Naive thymus-derived CD4-positive, alpha-beta T cell (primary cell): ENCODE measurements around the gene AP2A2. TPM values are rescaled to one million over a fixed set of nuclear protein-coding genes. Genes with fewer than 3 reads are reported as not detected.
A peak's percentile ranks its signal among the peaks of the same experiment; 100 is the strongest.

ENCODE experiments used
- ATAC-seq: fragments of 150-1000 bp; cut with Tn5 transposase; 2 replicates; pipeline ENCODE4 v1.10.0; 2021; ENCODE audit warnings: mild to moderate bottlenecking, moderate library complexity
- CTCF ChIA-PET: fragments of 350-600 bp; sonication (Branson Sonifier 250); formaldehyde crosslinking; loops from one replicate; lab custom pipeline; 2021; ENCODE audit warnings: antibody characterized with exemption; lab: Charles Lee
- POLR2A ChIA-PET: fragments of 350-600 bp; sonication (Branson Sonifier 250); formaldehyde crosslinking; loops from one replicate; lab custom pipeline; 2021; ENCODE audit warnings: antibody characterized with exemption, inconsistent platforms; lab: Charles Lee
- DNase-seq, 9 donors: peaks; one replicate each; pipeline versions ENCODE4 v3.0.0 to v3.0.0-alpha.2; 2020 to 2022; ENCODE audit warnings: mixed read lengths in 1 of 9
- H3K27ac ChIP-seq: one replicate; pipeline ENCODE4 v1.7.0; 2013; ENCODE audit warnings: mild to moderate bottlenecking, low read depth, low read length, moderate library complexity
- H3K27me3 ChIP-seq, 2 donors: one replicate each; pipeline ENCODE4 v1.7.0; 2013; ENCODE audit warnings: low read length in 2 of 2, mild to moderate bottlenecking in 2 of 2, moderate library complexity in 2 of 2; ENCODE audit not compliant: control insufficient read depth in 2 of 2, insufficient read depth in 2 of 2
- H3K36me3 ChIP-seq, 3 experiments: 1 replicate in 2 of 3; 2 replicates in 1 of 3; pipeline ENCODE4 v1.7.0; 2013; ENCODE audit warnings: low read length in 3 of 3, mild to moderate bottlenecking in 3 of 3, moderate library complexity in 1 of 3; ENCODE audit not compliant: insufficient read depth in 3 of 3, control insufficient read depth in 2 of 3
- H3K4me1 ChIP-seq, 2 donors: one replicate each; pipeline ENCODE4 v1.7.0; 2013; ENCODE audit warnings: low read length in 2 of 2, mild to moderate bottlenecking in 2 of 2, moderate library complexity in 1 of 2; ENCODE audit not compliant: control insufficient read depth in 2 of 2, insufficient read depth in 2 of 2
- H3K4me3 ChIP-seq: 2 replicates; pipeline ENCODE4 v1.7.0; 2013; ENCODE audit warnings: mild to moderate bottlenecking, low read length
- H3K9me3 ChIP-seq, 3 experiments: 1 replicate in 2 of 3; 2 replicates in 1 of 3; pipeline ENCODE4 v1.7.0; 2013; ENCODE audit warnings: low read length in 3 of 3; ENCODE audit not compliant: control insufficient read depth in 2 of 3
- H3K27ac Mint-ChIP-seq, 9 donors: one replicate each; pipeline ENCODE4 v1.8.0; 2020 to 2022; ENCODE audit warnings: mixed read lengths in 9 of 9, mild to moderate bottlenecking in 8 of 9, moderate library complexity in 5 of 9, inconsistent platforms in 2 of 9
- H3K27me3 Mint-ChIP-seq, 5 donors: one replicate each; pipeline ENCODE4 v1.8.0; 2021 to 2022; ENCODE audit warnings: mixed read lengths in 5 of 5, mild to moderate bottlenecking in 1 of 5
- H3K36me3 Mint-ChIP-seq, 5 donors: one replicate each; pipeline ENCODE4 v1.8.0; 2020 to 2022; ENCODE audit warnings: mixed read lengths in 5 of 5, mild to moderate bottlenecking in 3 of 5, inconsistent platforms in 1 of 5
- H3K4me1 Mint-ChIP-seq, 7 donors: one replicate each; pipeline ENCODE4 v1.8.0; 2020 to 2022; ENCODE audit warnings: mixed read lengths in 7 of 7, mild to moderate bottlenecking in 3 of 7, inconsistent platforms in 1 of 7
- H3K4me3 Mint-ChIP-seq, 10 donors: one replicate each; pipeline ENCODE4 v1.8.0; 2020 to 2022; ENCODE audit warnings: mild to moderate bottlenecking in 10 of 10, mixed read lengths in 10 of 10, moderate library complexity in 6 of 10, inconsistent platforms in 2 of 10
- H3K9me3 Mint-ChIP-seq, 11 donors: one replicate each; pipeline ENCODE4 v1.8.0; 2020 to 2022; ENCODE audit warnings: mixed read lengths in 11 of 11, mild to moderate bottlenecking in 4 of 11, inconsistent platforms in 1 of 11, moderate library complexity in 1 of 11
- intact Hi-C, 2 donors: fragments of 100-400 bp; cut with micrococcal nuclease; formaldehyde crosslinking; loops; one replicate each; pipeline ENCODE4 v1.15.1; 2023
- polyA plus RNA-seq, 2 donors: library from polyadenylated mRNA; unstranded; fragments of 300-500 nt; fragmentation: Illumina TruSeq; gene quantifications; one replicate each; pipeline ENCODE4 v1.2.3, GENCODE V29; 2021
- total RNA-seq, 6 experiments: library from RNA in 5 of 6; stranded (reverse) in 5 of 6; gene quantifications; 1 replicate in 5 of 6; 2 replicates in 1 of 6; pipeline ENCODE4 v1.2.3 and lab custom pipeline; 2021 to 2026

Gene AP2A2
- total and polyA plus RNA-seq, 7 experiments from 2014 or later: 8.7 to 93.3 (median 79.3) TPM

GRCh38 chr11:1025410-1026162 is 99.9 kb downstream of the AP2A2 start:
- H3K27me3 Mint-ChIP-seq: no peaks in the 10 kb centered on the region
- POLR2A ChIA-PET: no interaction called here
- H3K27ac Mint-ChIP-seq: no peak overlapping the region
- Histone ChIP-seq H3K9me3 (no peaks in the 10 kb centered on the region), H3K4me3 (no peak overlapping the region), H3K27me3 (no peaks in the 10 kb centered on the region), H3K27ac (no peak overlapping the region), H3K4me1 (no peaks in the 10 kb centered on the region), H3K36me3 (no peaks in the 10 kb centered on the region)
- CTCF ChIA-PET: no interaction called here
- intact Hi-C loops: no loop called here
- H3K36me3 Mint-ChIP-seq: peaks cover 0 to 8% (median 7%) of the 10 kb centered on the region in 5 donors
- DNase-seq: no peak
- H3K4me1 Mint-ChIP-seq: peaks cover 0 to 10% (median 0%) of the 10 kb centered on the region in 7 donors
- H3K4me3 Mint-ChIP-seq: no peak overlapping the region
- ATAC-seq: no peak
- H3K9me3 Mint-ChIP-seq: peaks cover 0 to 9% (median 0%) of the 10 kb centered on the region in 11 donors

- Histone ChIP-seq H3K4me1 (no peaks in the 10 kb centered on the region), H3K9me3 (no peaks in the 10 kb centered on the region), H3K36me3 (no peaks in the 10 kb centered on the region), H3K27ac (no peak overlapping the region), H3K27me3 (no peaks in the 10 kb centered on the region), H3K4me3 (no peak overlapping the region)
- ATAC-seq: no peak
- peaks cover 0 to 9% (median 0%) of the 10 kb centered on the region in 11 donors for H3K9me3 Mint-ChIP-seq
- ChIA-PET POLR2A (no interaction called here), CTCF (no interaction called here)
- H3K27me3 Mint-ChIP-seq: no peaks in the 10 kb centered on the region
- no peak overlapping the region for H3K4me3 Mint-ChIP-seq
- peaks cover 0 to 10% (median 0%) of the 10 kb centered on the region in 7 donors for H3K4me1 Mint-ChIP-seq
- no peak for DNase-seq
- no peak overlapping the region for H3K27ac Mint-ChIP-seq
- H3K36me3 Mint-ChIP-seq: peaks cover 0 to 8% (median 7%) of the 10 kb centered on the region in 5 donors
- intact Hi-C loops: no loop called here
Observed at GRCh38 chr11:1026163-1026450, 100.4 kb downstream of the AP2A2 start.

GRCh38 chr11:1026641-1027482 is 101.2 kb downstream of the AP2A2 start:
- Histone ChIP-seq H3K4me1 (no peaks in the 10 kb centered on the region), H3K9me3 (no peaks in the 10 kb centered on the region), H3K36me3 (no peaks in the 10 kb centered on the region), H3K4me3 (no peak overlapping the region), H3K27me3 (no peaks in the 10 kb centered on the region), H3K27ac (no peak overlapping the region)
- ChIA-PET POLR2A (no interaction called here), CTCF (no interaction called here)
- ATAC-seq: no peak
- Mint-ChIP-seq H3K27me3 (no peaks in the 10 kb centered on the region), H3K36me3 (peaks cover 0 to 8% (median 7%) of the 10 kb centered on the region in 5 donors), H3K4me1 (peaks cover 0 to 10% (median 0%) of the 10 kb centered on the region in 7 donors), H3K9me3 (peaks cover 0 to 9% (median 0%) of the 10 kb centered on the region in 11 donors), H3K4me3 (no peak overlapping the region), H3K27ac (no peak overlapping the region)
- intact Hi-C loops: no loop called here
- no peak for DNase-seq

- Histone ChIP-seq H3K9me3 (no peaks in the 10 kb centered on the region), H3K4me1 (no peaks in the 10 kb centered on the region), H3K36me3 (no peaks in the 10 kb centered on the region), H3K4me3 (no peak overlapping the region), H3K27me3 (no peaks in the 10 kb centered on the region), H3K27ac (no peak overlapping the region)
- DNase-seq (peak in 1 of 9 donors; percentile 0), ATAC-seq (no peak)
- ChIA-PET POLR2A (no interaction called here), CTCF (no interaction called here)
- peaks cover 0 to 6% (median 0%) of the 10 kb centered on the region in 7 donors for H3K4me1 Mint-ChIP-seq
- no peak overlapping the region for H3K27ac Mint-ChIP-seq
- H3K9me3 Mint-ChIP-seq: peaks cover 0 to 10% (median 0%) of the 10 kb centered on the region in 11 donors
- intact Hi-C loops: no loop called here
- H3K27me3 Mint-ChIP-seq: no peaks in the 10 kb centered on the region
- H3K36me3 Mint-ChIP-seq: peaks cover 0 to 7% (median 5%) of the 10 kb centered on the region in 5 donors
- H3K4me3 Mint-ChIP-seq: no peak overlapping the region
Observed at GRCh38 chr11:1027483-1028290, 102.0 kb downstream of the AP2A2 start.

GRCh38 chr11:1028291-1028540 is 102.5 kb downstream of the AP2A2 start:
- Mint-ChIP-seq H3K4me1 (peaks cover 0 to under 1% (median 0%) of the 10 kb centered on the region in 7 donors), H3K36me3 (peaks cover 0 to 2% (median under 1%) of the 10 kb centered on the region in 5 donors), H3K27ac (no peak overlapping the region), H3K9me3 (peaks cover 0 to 6% (median 0%) of the 10 kb centered on the region in 11 donors), H3K4me3 (no peak overlapping the region), H3K27me3 (no peaks in the 10 kb centered on the region)
- intact Hi-C loops: no loop called here
- Histone ChIP-seq H3K9me3 (no peaks in the 10 kb centered on the region), H3K4me1 (no peaks in the 10 kb centered on the region), H3K4me3 (no peak overlapping the region), H3K27ac (no peak overlapping the region), H3K36me3 (no peaks in the 10 kb centered on the region), H3K27me3 (no peaks in the 10 kb centered on the region)
- POLR2A ChIA-PET: no interaction called here
- CTCF ChIA-PET: no interaction called here
- DNase-seq (no peak), ATAC-seq (no peak)

GRCh38 chr11:1028616-1029015 is 102.9 kb downstream of the AP2A2 start:
- Mint-ChIP-seq H3K4me1 (no peaks in the 10 kb centered on the region), H3K36me3 (no peaks in the 10 kb centered on the region), H3K4me3 (no peak overlapping the region), H3K27ac (peak overlapping the region in 1 of 9 donors; percentile 82), H3K27me3 (no peaks in the 10 kb centered on the region), H3K9me3 (peaks cover 0 to 6% (median 0%) of the 10 kb centered on the region in 11 donors)
- Histone ChIP-seq H3K4me3 (no peak overlapping the region), H3K4me1 (no peaks in the 10 kb centered on the region), H3K9me3 (no peaks in the 10 kb centered on the region), H3K27me3 (no peaks in the 10 kb centered on the region), H3K36me3 (no peaks in the 10 kb centered on the region), H3K27ac (no peak overlapping the region)
- POLR2A ChIA-PET: no interaction called here
- CTCF ChIA-PET: no interaction called here
- intact Hi-C loops: no loop called here
- ATAC-seq: no peak
- DNase-seq: peak in 1 of 9 donors; percentile 2
